ENCODE results near the gene LIAS.

Gene LIAS

GRCh38 chr4:39433878-39434492 is 24.9 kb upstream of the LIAS start:
- Histone ChIP-seq H3K36me3 (ENCODE audit: control insufficient read depth in 2 of 2, insufficient read depth in 1 of 2, low read length in 2 of 2) (no peaks in the 10 kb centered on the region), H3K4me3 (ENCODE audit: low read depth, low read length) (no peak overlapping the region), H3K27ac (ENCODE audit: extremely low read depth, low read depth, low read length) (no peak overlapping the region), H3K4me1 (ENCODE audit: control insufficient read depth, insufficient read depth, low read length) (no peaks in the 10 kb centered on the region), H3K9me3 (ENCODE audit: control insufficient read depth, insufficient read depth, low read depth, low read length) (no peaks in the 10 kb centered on the region)
- POLR2A ChIA-PET, result no interaction called here
- TF ChIP-seq ATF2 (tag by site-specific recombination; IDR thresholded peaks at IDR 0.05; ENCODE audit: low read depth) (no peak), HOXD13 (CRISPR knock-in tag; IDR thresholded peaks at IDR 0.05; ENCODE audit: borderline replicate concordance) (no peak), ZNF19 (tag by site-specific recombination; IDR thresholded peaks at IDR 0.05; ENCODE audit: low read depth) (no peak)
- TF ChIP-seq, protein P1, sequence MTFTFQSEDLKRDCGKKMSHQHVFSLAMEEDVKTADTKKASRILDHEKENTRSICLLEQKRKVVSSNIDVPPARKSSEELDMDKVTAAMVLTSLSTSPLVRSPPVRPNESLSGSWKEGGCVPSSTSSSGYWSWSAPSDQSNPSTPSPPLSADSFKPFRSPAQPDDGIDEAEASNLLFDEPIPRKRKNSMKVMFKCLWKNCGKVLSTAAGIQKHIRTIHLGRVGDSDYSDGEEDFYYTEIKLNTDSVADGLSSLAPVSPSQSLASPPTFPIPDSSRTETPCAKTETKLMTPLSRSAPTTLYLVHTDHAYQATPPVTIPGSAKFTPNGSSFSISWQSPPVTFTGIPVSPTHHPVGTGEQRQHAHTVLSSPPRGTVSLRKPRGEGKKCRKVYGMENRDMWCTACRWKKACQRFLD (tag by site-specific recombination; IDR thresholded peaks at IDR 0.05), result no peak
- CTCF ChIA-PET, result no interaction called here

DNA sequence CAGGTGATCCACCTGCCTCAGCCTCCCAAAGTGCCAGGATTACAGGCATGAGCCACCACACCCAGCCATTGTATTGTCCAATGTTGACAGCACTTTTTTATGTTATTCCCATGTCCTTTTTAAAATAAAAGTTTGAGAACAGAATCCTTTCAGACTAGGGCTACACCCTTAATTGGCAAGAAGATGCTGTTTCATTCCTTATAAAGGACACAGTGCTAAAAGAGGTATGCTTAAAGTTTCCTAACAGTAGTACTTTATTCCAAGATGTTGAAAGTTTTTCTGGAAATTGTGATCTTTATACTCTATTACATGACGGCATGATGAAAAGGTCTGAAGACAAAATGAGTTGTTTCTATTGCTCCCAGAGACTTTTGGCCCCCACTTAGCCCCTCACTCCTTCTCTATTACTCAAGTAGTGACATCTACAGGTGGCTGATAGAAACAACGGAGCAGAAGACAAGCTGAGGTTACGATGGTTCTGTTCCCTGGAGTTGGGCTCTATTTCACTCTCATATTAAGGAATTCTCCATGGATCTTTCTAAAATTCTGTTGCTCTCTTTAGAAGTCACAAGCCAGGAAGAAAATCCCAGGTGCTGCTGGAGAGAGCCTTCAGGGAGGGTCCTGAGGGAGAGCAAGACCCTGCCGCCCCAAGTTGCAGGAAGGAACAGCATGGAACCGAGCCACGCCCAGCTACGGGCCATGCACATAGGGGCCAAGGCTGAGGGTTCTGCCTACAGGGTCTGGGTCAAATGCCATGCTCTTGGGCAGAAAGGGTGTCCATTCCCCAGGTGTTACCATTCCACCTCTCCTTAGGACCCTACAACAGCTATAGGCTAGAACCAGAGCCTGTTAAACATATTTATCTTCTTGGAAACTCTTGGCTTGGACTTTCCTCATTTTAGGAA is 22.9 kb upstream of the LIAS start:
- TF ChIP-seq ZNF791 (tag by site-specific recombination; IDR thresholded peaks at IDR 0.05) (no peak), ZNF302 (tag by site-specific recombination; IDR thresholded peaks at IDR 0.05; ENCODE audit: low read depth) (no peak), ZNF510 (tag by site-specific recombination; IDR thresholded peaks at IDR 0.05; ENCODE audit: insufficient replicate concordance) (no peak), ZNF292 (tag by site-specific recombination; IDR thresholded peaks at IDR 0.05; ENCODE audit: borderline replicate concordance, low read depth) (no peak), ZNF654 (tag by site-specific recombination; IDR thresholded peaks at IDR 0.05; ENCODE audit: low read depth) (peak; percentile 26)
- CTCF ChIA-PET, result interaction anchor here (0.6 to 1.6 kb wide), 4 partner anchors 19 to 563 kb away, joined by 3 to 4 read pairs (median 4); no protein-coding TSS in a partner anchor
- Histone ChIP-seq H3K36me3 (ENCODE audit: control insufficient read depth in 2 of 2, insufficient read depth in 1 of 2, low read length in 2 of 2) (no peaks in the 10 kb centered on the region), H3K4me1 (ENCODE audit: control insufficient read depth, insufficient read depth, low read length) (no peaks in the 10 kb centered on the region), H3K27ac (ENCODE audit: extremely low read depth, low read depth, low read length) (no peak overlapping the region), H3K9me3 (ENCODE audit: control insufficient read depth, insufficient read depth, low read depth, low read length) (no peaks in the 10 kb centered on the region), H3K4me3 (ENCODE audit: low read depth, low read length) (no peak overlapping the region)
- POLR2A ChIA-PET, result interaction anchor here (1.2 kb wide), 1 partner anchor 12 kb away, joined by 3 read pairs; no protein-coding TSS in a partner anchor

- no peaks in the 10 kb centered on the region for H3K36me3 ChIP-seq (ENCODE audit: control insufficient read depth in 2 of 2, insufficient read depth in 1 of 2, low read length in 2 of 2)
- CTCF ChIA-PET, result no interaction called here
- no peak overlapping the region for H3K27ac ChIP-seq (ENCODE audit: extremely low read depth, low read depth, low read length)
- H3K4me1 ChIP-seq (ENCODE audit: control insufficient read depth, insufficient read depth, low read length), result no peaks in the 10 kb centered on the region
- no peaks in the 10 kb centered on the region for H3K9me3 ChIP-seq (ENCODE audit: control insufficient read depth, insufficient read depth, low read depth, low read length)
- no peak overlapping the region for H3K4me3 ChIP-seq (ENCODE audit: low read depth, low read length)
- POLR2A ChIA-PET, result no interaction called here
- TF ChIP-seq ZNF623 (tag by site-specific recombination; IDR thresholded peaks at IDR 0.05) (peak; percentile 71), ZNF404 (tag by site-specific recombination; IDR thresholded peaks at IDR 0.05) (0 out of 2 replicates have a peak, but pooled peaks have one; percentile 16), ZNF354C (tag by site-specific recombination; IDR thresholded peaks at IDR 0.05; ENCODE audit: borderline replicate concordance, low read depth) (0 out of 2 replicates have a peak, but pooled peaks have one; percentile 41), ZBTB8A (tag by site-specific recombination; IDR thresholded peaks at IDR 0.05) (peak; percentile 40; the same call in 1 of the 2 replicates), ZNF830 (tag by site-specific recombination; IDR thresholded peaks at IDR 0.05; ENCODE audit: low read depth) (no peak), TCF7L2 (IDR thresholded peaks at IDR 0.05; ENCODE audit: borderline replicate concordance, low read depth, low read length) (no peak), ZNF510 (tag by site-specific recombination; IDR thresholded peaks at IDR 0.05; ENCODE audit: insufficient replicate concordance) (peak; percentile 43), ZBTB44 (tag by site-specific recombination; IDR thresholded peaks at IDR 0.05) (no peak), ZNF433 (tag by site-specific recombination; IDR thresholded peaks at IDR 0.05; ENCODE audit: low read depth) (peak; percentile 47), ZNF654 (tag by site-specific recombination; IDR thresholded peaks at IDR 0.05; ENCODE audit: low read depth) (peak; percentile 24)
- TF ChIP-seq, protein P2, sequence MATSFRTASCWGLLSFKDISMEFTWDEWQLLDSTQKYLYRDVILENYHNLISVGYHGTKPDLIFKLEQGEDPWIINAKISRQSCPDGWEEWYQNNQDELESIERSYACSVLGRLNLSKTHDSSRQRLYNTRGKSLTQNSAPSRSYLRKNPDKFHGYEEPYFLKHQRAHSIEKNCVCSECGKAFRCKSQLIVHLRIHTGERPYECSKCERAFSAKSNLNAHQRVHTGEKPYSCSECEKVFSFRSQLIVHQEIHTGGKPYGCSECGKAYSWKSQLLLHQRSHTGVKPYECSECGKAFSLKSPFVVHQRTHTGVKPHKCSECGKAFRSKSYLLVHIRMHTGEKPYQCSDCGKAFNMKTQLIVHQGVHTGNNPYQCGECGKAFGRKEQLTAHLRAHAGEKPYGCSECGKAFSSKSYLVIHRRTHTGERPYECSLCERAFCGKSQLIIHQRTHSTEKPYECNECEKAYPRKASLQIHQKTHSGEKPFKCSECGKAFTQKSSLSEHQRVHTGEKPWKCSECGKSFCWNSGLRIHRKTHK (tag by site-specific recombination; IDR thresholded peaks at IDR 0.05), result no peak
- TF ChIP-seq, protein P3, sequence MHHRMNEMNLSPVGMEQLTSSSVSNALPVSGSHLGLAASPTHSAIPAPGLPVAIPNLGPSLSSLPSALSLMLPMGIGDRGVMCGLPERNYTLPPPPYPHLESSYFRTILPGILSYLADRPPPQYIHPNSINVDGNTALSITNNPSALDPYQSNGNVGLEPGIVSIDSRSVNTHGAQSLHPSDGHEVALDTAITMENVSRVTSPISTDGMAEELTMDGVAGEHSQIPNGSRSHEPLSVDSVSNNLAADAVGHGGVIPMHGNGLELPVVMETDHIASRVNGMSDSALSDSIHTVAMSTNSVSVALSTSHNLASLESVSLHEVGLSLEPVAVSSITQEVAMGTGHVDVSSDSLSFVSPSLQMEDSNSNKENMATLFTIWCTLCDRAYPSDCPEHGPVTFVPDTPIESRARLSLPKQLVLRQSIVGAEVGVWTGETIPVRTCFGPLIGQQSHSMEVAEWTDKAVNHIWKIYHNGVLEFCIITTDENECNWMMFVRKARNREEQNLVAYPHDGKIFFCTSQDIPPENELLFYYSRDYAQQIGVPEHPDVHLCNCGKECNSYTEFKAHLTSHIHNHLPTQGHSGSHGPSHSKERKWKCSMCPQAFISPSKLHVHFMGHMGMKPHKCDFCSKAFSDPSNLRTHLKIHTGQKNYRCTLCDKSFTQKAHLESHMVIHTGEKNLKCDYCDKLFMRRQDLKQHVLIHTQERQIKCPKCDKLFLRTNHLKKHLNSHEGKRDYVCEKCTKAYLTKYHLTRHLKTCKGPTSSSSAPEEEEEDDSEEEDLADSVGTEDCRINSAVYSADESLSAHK (tag by site-specific recombination; IDR thresholded peaks at IDR 0.05), result no peak
Measured at GRCh38 chr4:39441593-39441992, 17.3 kb upstream of the LIAS start.
